A549 treated with Mapracorat at 1 μM for 4 hours (cell line): Measurements from ENCODE around the gene SEMA5B. TPM values are rescaled to one million over a fixed set of nuclear protein-coding genes. Genes with fewer than 3 reads are reported as not detected.

Source experiments
- total RNA-seq: library from RNA; stranded (reverse); fragments of 200-300 nt; extraction: Qiagen RNA extraction; gene quantifications from 5 replicates; pipeline ENCODE4 v1.2.3, GENCODE V29; 2022

Gene SEMA5B
- 0.15 to 0.66 TPM (median 0.33 TPM) in 5 replicates for total RNA-seq

GRCh38 chr3:123027292-123028232, at the start of gene SEMA5B:
TSS of gene SEMA5B (minus strand) at chr3:123027763. CDS start at chr3:122961263, 66,500 bp downstream.

GRCh38 chr3:123066896-123067688, 39.5 kb upstream of the SEMA5B start, which contains the start of gene PDIA5:
TSS of gene PDIA5 (plus strand) at chr3:123067025. CDS start at chr3:123067165, 140 bp downstream.

Other genes starting within 250 kb of the SEMA5B start
- gene HSPBAP1, start 233.9 kb downstream of the SEMA5B start, total RNA-seq, result 5.0 to 6.0 TPM (median 5.7 TPM) in 5 replicates
- 12.6 to 15.4 TPM (median 13.5 TPM) in 5 replicates for gene SLC49A4, start 232.7 kb downstream of the SEMA5B start, total RNA-seq
- 26.5 to 31.8 TPM (median 29.5 TPM) in 5 replicates for gene PDIA5, start 39.3 kb upstream of the SEMA5B start, total RNA-seq
- gene SEC22A, start 174.2 kb upstream of the SEMA5B start, total RNA-seq, result 18.4 to 22.3 TPM (median 20.0 TPM) in 5 replicates